SK-N-SH (cell line): ENCODE measurements around the gene TIMELESS.

Experiments
- CHD2 ChIP-seq: fragments of 150-350 bp; IDR thresholded peaks from 2 replicates; pipeline ENCODE4 v1.6.1; 2018; ENCODE audit warnings: low read length; ENCODE audit not compliant: partially characterized antibody
- CTCF ChIP-seq: fragments of 200-600 bp; sonication (generic); IDR thresholded peaks from 2 replicates; pipeline ENCODE4 v1.6.1; 2017; ENCODE audit warnings: antibody characterized with exemption, mild to moderate bottlenecking, moderate library complexity
- ELF1 ChIP-seq: IDR thresholded peaks from 2 replicates; pipeline ENCODE4 v1.4.0; 2012
- EP300 ChIP-seq, 2 experiments: IDR thresholded peaks; 2 replicates each; pipeline versions ENCODE4 v1.4.0 to v1.6.1; 2012; ENCODE audit warnings: borderline replicate concordance in 1 of 2, low read depth in 1 of 2, low read length in 1 of 2
- EZH2phosphoT487 ChIP-seq: fragments of 200-600 bp; sonication (generic); IDR thresholded peaks from 2 replicates; pipeline ENCODE4 v1.6.1; 2017; ENCODE audit warnings: low read depth, mixed run types, mild to moderate bottlenecking, antibody characterized with exemption, moderate library complexity, borderline replicate concordance
- NFIC ChIP-seq: IDR thresholded peaks from 2 replicates; pipeline ENCODE4 v1.4.0; 2012; ENCODE audit warnings: borderline replicate concordance
- NRF1 ChIP-seq: IDR thresholded peaks from 2 replicates; pipeline ENCODE4 v1.6.1; 2012; ENCODE audit warnings: low read depth, mild to moderate bottlenecking, low read length
- PBX3 ChIP-seq: IDR thresholded peaks from 2 replicates; pipeline ENCODE4; 2012
- REST ChIP-seq: IDR thresholded peaks from 2 replicates; pipeline ENCODE4 v1.6.1; 2012; ENCODE audit warnings: mild to moderate bottlenecking, low read depth, low read length, moderate library complexity
- USF1 ChIP-seq: IDR thresholded peaks from 2 replicates; pipeline ENCODE4 v1.4.0; 2012; ENCODE audit warnings: low read depth, borderline replicate concordance

- TF ChIP-seq USF1 (no peak), CTCF (no peak), NFIC (no peak), EP300 (IDR thresholded peaks at IDR 0.05; ENCODE audit: borderline replicate concordance in 1 of 2, low read depth in 1 of 2, low read length in 1 of 2) (no peak), REST (no peak), PBX3 (no peak), EZH2phosphoT487 (no peak), NRF1 (no peak), CHD2 (no peak), ELF1 (no peak)
These were observed 24.0 kb downstream of the TIMELESS start for GRCh38 chr12:56425193-56425592.
